GM15510 (cell line): Measurements from ENCODE around the gene PIN1.

ENCODE experiments used
- POLR2A ChIP-seq: IDR thresholded peaks from 3 replicates; pipeline ENCODE4 v1.6.1; 2011; ENCODE audit warnings: borderline replicate concordance; ENCODE audit not compliant: insufficient read length; ENCODE audit errors: extremely low read depth

Gene PIN1

DNA sequence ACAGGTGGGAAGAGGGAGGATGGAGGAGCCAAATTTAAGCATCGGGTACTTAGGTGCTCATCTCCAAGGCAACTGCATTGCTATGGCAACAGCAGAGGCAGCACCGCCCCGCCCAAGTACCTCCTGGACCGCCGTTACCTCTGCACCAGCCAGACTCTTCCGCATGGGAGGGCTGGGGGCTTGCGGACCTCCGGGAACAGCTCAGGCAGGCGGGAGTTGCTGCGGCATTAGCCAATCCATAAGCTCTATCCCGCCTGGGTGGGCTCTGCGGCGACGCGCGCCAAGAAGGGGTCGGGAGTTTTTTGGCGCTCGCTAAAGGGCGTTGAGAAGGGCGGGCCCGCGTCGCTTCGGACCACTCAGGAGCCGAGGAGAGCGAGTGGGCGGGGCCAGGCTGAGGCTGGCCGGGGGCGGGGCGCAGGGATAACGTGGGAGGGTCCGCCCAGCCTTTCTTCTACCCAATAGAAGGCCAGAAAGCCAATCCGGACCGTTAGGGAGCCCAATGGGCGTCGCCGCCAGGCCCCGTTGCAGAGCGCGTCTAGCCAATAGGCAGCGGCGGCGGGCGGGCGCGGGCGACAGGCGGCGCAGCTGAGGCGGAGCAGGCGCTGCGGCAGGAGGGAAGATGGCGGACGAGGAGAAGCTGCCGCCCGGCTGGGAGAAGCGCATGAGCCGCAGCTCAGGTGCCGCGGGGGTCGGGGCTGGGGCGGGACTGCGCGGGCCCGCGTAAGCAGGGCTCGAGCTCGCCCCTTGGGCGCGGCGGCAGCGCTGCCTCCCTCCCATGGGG lies at the start of gene PIN1:
PIN1 (plus strand) TSS at position 593 of the 781 bp plus-strand sequence; CDS start at position 620, 27 bp downstream.
- peak; percentile 68 for TF ChIP-seq POLR2A

DNA sequence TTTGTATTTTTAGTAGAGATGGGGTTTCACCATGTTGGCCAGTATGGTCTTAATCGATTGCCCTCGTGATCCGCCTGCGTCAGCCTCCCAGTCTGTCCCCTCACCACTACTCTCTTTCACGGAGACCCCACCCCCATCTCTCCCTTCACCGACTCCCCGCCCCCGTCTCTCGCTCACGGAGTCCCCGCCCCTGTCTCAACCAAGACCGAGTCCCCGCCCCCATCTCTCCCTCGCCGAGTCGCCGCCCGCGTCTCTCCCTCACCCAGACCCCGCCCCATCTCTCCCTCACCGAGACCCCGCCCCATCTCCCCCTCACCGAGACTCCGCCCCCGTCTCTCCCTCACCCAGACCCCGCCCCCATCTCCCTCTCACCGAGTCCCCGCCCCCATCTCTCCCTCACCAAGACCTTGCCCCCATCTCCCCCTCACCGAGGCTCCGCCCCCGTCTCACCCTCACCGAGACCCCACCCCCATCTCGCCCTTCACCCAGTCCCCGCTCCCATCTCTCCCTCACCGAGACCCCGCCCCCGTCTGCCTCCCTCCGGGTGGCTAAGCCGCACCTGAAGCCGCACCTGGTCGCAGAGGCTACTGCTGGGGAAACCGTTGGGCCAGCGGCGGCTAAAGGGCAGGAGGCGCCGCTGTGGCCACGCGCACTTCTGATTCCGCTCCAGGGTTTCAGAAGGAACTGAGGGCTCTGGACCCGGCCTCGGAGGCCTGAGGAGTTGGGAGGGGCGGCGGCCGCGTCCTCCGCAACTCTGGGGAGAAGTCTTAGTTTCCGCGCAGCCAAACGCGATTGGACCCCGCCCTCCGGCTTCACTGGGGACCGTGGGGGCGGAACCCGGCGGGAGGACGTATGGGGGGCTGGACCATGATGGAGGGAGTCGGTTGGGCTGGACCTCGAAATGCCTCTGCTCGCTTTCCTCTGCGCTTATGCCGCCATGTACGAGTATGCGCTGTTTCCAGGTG lies 49.5 kb upstream of the PIN1 start:
- peak; percentile 62 for TF ChIP-seq POLR2A

DNA sequence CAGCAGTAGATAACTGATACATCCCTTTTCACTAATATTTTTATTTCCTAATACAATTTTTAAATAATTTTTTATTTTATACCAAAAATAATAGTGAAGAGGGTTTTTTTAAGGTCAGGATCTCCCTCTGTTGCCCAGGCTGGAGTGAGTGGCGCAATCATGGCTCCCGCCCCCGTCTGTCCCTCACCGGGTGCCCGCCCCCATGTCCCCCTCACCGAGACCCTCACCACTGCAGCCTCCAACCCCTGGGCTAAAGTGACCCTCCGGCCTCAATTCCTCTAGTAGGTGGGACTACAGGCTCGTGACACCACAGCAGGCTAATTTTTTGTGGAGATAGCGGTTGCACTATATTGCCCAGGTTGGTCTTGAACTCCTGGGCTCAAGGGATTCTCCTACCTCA lies 48.8 kb upstream of the PIN1 start:
- TF ChIP-seq POLR2A, result no peak

DNA sequence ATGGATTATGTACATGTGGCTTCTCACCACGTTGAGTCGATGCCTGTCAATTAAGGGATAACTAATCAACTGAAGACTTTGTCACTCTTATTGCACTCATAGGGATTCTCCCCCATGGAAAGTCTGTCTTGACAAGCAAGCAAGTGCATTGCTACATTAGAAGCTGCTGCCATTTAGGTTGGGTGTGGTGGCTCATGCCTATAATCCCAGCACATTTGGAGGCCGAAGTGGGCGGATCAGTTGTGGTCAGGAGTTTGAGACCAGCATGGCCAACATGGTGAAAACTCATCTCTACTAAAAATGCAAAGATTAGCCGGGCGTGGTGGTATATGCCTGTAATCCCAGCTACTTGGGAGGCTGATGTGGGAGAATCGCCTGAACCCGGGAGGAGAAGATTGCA lies 48.3 kb upstream of the PIN1 start:
- TF ChIP-seq POLR2A, result no peak

DNA sequence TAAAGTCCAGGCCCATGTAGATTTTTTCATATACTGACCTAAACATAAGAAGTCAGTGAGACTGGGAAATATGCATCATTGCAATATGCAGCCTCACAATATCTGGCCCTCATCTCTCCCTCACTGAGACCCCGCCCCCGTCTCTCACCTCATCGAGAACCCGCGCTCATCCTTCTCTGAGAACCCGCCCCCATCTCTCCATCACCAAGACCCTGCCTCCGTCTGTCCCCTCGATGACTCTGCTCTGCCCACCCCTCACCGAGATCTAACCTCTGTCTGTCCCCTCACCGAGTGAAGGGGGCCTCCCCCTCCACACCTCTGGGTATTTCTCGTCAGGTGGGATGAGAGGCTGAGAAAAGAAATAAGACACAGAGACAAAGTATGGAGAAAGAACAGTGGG lies 46.1 kb upstream of the PIN1 start:
- TF ChIP-seq POLR2A, result no peak

DNA sequence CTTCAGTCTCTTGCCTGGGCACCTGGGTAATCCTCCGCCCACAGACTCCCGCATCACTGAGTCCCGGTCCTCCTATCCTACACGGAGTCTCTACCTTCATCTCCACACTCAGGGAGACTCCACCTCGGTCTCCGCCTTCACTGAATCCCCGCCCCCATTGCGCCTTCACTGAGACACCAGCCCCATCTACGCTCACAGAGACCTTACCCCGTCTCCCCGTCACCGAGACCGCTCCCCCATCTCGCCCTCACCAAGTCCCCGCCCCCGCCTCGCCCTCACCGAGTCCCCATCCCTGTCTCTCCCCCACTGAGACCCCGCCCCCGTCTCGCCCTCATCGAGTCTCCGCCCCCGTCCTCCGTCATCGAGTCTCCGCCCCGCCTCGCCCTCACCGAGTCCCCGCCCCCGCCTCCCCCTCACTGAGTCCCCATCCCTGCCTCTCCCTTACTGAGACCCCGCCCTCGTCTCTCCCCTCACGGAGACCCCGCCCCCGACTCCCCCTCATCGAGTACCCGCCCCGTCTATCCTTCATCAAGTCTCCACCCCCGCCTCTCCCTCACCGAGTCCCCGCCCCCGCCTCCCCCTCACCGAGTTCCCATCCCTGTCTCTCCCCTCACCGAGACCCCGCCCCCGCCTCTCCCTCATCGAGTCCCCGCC lies 43.4 kb upstream of the PIN1 start:
- TF ChIP-seq POLR2A, result no peak

DNA sequence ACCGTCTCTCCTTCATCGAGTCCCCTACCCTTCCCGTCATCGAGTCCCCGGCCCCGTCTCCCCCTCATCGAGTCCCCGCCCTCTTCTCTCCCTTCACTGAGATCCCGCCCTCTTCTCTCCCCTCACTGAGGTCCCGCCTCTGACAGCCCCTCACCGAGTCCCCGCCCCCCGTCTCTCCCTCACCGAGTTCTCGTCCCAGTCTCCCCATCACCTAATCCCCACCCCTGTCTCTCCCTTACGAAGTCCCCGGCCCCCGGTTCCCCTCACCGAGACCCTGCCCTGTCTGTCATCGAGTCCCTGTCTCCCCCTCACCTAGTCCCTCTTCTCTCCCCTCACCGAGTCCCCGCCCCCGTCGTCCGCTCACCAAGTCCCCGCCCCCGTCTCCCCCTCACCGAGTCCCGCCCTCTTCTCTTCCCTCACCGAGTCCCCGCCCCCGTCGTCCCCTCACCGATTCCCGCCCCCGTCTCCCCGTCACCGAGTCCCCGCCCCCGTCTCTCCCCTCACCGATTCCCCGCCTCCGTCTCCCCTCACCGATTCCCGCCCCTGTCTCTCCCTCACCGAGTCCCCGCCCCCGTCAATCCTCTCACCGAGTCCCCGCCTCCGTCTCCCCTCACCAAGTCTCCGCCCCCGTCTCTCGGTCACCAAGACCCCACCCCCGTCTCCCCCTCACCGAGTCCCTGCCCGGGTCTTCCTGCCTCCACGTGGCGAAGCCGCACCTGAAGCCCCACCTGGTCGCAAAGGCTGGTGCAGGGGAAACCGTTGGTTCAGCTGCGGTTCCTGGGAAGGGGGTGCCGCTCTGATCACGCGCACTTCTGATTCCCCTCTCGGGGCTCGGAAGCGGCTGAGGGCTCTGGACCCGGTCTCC lies 42.7 kb upstream of the PIN1 start:
- TF ChIP-seq POLR2A, result no peak

DNA sequence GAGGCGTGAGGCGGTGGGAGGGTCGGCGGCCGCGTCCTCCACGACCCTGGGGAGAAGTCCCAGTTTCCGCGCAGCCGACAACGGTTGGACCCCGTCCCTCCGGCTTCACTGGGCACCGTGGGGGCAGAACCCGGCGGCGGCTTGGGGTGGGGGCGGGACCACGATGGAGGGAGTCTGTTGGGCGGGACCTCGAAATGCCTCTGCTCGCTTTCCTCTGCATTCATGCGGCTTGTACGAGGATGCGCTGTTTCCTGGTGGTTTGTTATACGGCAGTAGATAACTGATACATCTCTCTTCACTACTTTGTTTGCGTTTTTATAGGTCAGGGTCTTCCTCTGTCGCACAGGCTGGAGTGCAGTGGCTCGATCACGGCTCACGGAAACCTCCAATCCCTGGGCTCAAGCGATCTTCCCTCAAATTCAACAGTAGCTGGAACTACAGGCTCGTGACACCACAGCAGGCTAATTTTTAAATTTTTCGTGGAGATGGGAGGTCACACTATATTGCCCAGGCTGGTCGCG lies 42.0 kb upstream of the PIN1 start:
- no peak for TF ChIP-seq POLR2A

DNA sequence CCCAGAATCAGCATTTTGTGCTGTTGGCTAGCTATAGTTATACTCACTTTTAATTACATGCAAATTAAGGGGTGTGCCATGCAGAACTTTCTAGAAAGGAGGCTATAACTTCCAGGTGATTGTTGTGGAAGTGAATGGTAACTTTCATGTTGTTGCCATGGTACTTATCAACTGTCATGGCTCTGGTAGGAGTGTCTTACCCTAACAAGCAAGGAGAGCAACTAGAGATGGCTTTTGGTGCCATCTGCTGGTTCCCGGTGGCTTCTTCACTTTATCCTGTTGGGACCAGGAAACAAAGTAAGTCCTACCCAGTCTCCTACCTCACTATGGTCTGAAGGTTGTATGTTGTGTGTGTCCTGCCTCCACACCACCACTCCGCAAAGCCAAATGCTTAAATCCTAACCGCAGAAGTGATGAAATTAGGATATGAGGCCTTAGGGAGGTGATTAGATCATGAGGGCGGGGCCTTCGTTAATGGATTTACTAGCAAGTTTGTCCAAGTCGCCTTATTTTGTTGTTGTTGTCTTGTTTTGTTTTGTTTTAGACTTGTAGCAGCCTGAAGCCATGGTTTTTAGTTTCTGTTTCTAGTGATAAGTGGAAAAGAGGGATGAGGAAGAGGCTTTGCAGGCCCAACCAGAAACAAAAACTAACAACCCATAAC lies 38.9 kb upstream of the PIN1 start:
- TF ChIP-seq POLR2A, result no peak

DNA sequence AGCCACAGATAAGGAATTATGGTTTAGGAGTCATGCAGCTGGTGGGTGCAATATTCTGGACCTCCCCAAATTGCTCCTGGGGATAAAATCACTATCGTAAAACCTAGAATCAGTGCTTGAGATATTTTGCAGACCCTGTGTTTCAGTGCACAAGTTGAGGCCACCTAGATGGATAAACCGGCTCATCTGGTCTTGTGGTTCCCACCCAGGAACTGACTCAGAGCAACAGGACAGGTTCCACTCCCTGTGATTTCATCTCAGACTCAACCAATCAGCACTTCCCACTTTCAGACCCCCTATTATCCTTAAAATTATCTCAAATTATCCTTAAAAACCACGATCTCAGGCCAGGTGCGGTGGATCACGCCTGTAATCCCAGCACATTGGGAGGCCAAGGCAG lies 37.2 kb upstream of the PIN1 start:
- no peak for TF ChIP-seq POLR2A

DNA sequence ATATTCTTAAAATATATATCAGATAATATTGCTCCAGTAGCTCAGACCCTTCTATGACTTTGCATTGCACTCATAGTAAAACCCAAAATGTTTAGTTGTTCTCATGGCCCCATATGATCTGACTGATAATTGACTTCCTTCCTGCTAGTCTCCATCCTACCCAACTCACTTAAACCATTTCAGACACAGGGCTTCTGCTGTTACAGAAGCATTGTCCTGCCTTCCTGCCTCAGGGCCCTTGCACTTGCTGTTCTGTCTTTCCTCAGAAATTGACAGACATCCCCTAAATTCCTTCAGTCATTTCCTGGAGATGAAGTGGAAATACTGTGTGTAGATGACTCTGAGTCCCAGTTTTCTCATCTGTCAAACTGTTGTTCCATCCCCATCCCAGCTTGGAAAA lies 36.0 kb upstream of the PIN1 start:
- TF ChIP-seq POLR2A, result no peak

DNA sequence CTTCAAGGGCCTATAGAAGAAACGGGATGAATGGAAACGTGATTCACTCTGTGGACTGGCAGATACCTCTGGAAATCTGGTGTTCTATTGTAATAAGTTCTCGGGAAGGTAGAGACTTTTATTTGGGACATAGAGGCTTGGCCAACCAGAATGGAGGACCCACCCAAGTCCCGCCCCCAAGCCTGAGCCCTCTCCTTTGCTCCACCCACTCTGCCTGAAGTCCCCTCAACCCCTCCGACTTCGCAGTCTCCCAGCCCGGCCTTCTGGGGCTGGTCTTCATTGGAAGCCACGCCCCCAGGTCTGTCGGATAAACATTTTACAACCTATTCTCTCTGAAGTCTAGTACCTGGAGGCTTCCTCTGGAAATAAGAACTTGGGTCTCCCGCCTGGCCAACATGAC lies 33.1 kb upstream of the PIN1 start:
- TF ChIP-seq POLR2A, result no peak

DNA sequence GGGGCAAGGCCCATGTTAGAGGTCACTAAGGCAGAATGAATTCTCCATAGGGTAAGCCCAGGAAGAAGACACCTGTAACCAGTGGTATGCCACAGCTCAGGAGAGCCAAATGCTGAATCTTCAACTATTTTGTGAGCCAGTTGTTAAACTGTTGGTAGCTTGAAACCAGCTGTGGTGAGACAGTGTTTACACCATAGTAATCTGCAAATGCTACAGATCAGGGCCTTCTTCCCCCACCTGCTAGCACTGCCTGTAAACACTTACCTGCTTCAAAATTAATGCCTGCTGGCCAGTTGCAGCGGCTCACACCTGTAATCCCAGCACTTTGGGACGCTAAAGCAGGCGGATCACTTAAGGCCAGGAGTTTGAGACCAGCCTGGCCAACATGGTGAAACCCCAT lies 28.3 kb upstream of the PIN1 start:
- TF ChIP-seq POLR2A, result no peak
